CD1c-positive myeloid dendritic cell (primary cell): ENCODE data around the gene SPESP1.
"Not testable (repeated sequence)": the region's sequence is repeated elsewhere in the genome, so short reads cannot be mapped to it uniquely, and the experiment has no call there.

Experiments
- DNase-seq: peaks from one replicate; pipeline ENCODE4 v3.0.0-alpha.2; 2016; ENCODE audit errors: extremely low spot score

SPESP1 gene

GRCh38 chr15:68963719-68964118 is 33.4 kb downstream of the SPESP1 start:
- DNase-seq = not testable (repeated sequence)

GRCh38 chr15:68966996-68967395 is 36.7 kb downstream of the SPESP1 start:
- DNase-seq = no peak

GRCh38 chr15:68967948-68968347 is 37.6 kb downstream of the SPESP1 start:
- no peak for DNase-seq

DNA sequence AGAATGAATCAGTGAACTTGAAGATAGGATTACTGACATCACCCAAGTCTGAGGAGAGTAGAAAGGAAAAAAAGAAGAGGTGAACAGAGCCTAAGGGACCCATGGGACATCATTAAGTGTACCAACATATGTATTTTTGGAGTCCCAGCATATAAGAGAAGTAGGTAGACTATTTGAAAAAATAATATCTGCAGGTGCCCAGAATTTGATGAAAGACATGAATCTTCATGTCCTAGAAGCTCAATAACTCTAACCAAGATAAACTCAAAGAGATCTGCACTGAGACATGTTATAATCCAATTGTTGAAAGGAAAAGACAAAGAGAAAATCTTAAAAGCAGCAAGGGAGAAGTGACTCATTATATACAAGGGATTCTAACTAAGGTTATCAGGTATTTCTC is 39.0 kb downstream of the SPESP1 start:
- DNase-seq = no peak

- DNase-seq = no peak
Observed at GRCh38 chr15:68972201-68973065, 42.1 kb downstream of the SPESP1 start.

DNA sequence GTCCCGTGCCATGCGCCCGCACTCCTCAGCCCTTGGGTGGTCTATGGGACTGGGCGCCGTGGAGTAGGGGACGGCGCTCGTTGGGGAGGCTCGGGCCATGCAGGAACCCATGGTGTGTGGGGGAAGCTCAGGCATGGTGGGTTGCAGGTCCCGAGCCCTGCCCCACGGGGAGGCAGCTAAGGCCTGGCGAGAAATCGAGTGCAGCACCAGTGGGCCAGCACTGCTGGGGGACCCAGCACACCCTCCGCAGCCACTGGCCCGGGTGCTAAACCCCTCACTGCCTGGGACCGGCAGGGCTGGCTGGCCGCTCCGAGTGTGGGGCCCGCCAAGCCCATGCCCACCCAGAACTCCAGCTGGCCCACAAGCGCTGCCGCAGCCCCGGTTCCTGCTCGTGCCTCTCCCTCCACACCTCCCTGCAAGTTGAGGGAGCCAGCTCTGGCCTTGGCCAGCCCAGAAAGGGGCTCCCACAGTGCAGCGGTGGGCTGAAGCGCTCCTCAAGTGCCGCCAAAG is 45.4 kb downstream of the SPESP1 start:
- not testable (repeated sequence) for DNase-seq

DNA sequence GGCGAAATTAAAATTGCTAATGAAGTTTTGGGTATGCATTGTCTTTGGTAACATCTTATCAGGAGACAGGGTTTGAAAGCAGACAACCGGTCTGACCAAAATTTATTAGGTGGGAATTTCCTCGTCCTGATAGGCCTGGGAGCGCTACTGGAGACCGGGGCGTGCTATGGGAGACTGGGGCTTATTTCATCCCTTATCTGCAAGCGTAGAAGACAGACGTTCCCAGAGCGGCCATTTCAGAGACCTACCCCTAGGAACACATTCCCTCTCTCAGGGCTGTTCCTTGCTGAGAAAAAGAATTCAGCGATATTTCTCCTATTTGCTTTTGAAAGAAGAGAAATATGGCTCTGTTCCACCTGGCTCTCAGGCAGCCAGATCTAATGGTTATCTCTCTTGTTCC is 47.1 kb downstream of the SPESP1 start:
- not testable (repeated sequence) for DNase-seq

GRCh38 chr15:68979006-68979405 is 48.7 kb downstream of the SPESP1 start:
- DNase-seq = no peak

DNA sequence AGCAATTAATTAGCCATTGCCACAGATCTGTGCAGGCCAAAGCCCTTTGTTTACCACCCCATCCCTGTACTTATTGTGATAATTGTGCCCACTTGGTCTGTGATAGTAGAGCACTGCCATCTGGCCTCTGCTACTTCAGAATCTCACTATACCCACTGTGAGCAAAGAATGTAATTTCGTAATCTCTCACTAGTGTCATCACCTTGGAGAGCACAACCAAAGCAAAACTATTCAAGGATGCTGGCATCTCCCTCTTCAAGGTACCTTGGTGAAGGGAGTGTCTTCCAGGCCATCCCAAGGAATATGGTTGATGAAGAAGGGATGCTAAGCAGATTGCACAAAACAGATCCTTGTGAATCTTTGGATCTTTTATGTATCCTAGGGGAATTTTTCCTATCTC is 49.5 kb downstream of the SPESP1 start:
- DNase-seq = no peak

DNA sequence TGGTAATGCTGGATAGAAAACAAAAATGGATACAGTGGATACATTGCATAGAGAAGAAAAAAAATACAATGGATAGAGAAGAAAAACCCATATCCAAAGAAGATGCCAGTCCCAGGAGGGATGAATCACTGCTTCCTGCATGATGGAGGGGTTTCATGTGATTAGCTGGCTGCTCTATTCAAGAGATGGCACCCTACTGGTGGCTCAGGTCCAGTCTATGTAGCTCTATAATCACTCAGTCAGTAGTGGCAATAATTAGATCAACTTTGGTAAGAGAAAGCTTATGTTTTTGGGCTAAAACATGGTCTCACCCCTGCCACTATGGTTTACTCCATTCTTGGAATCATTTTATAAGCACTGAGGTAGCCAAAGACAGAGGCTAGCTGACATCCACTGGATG is 50.5 kb downstream of the SPESP1 start:
- no peak for DNase-seq

DNA sequence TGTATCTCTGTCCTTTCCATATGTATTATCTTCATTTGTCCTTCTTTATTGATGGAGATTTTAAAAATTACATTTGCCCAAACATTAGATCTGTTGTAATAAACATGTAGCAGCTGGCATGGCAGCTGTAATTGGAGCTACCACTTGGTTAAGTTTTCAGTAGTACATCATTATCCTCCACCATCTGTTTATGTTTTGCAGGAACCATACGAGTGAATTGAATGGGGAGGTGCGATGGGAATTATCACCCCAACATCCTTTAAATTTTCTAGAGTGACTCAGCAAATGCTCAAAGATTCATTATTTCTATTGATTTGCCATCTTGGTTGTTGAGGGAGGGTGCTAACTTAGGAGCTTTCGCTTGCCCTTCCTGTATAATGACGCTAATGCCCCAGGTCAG is 51.6 kb downstream of the SPESP1 start:
- DNase-seq = no peak

- DNase-seq = no peak
Observed at GRCh38 chr15:68982976-68983563, 52.7 kb downstream of the SPESP1 start.

- DNase-seq = no peak
Observed at GRCh38 chr15:68983961-68984481, 53.7 kb downstream of the SPESP1 start.

DNA sequence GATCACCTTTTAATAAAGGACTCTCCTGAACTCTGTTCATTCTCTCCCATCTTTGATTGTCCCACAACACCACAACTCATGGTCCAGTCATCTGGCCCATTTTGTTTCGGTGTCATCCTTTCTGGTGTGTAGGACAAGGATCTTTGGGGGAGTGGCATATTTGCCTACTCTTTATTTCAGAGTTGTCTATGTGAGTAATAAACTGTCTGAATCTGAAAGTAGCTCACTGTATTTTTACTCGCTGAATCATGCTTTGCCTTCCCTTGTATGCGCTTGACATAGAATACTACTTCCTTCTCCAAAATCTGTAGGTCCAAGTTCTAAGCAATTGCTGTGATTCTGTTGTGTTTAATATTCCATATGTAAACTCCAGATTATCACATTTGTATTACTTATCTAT is 54.3 kb downstream of the SPESP1 start:
- no peak for DNase-seq

- no peak for DNase-seq
Observed at GRCh38 chr15:68985361-68985891, 55.1 kb downstream of the SPESP1 start.

DNA sequence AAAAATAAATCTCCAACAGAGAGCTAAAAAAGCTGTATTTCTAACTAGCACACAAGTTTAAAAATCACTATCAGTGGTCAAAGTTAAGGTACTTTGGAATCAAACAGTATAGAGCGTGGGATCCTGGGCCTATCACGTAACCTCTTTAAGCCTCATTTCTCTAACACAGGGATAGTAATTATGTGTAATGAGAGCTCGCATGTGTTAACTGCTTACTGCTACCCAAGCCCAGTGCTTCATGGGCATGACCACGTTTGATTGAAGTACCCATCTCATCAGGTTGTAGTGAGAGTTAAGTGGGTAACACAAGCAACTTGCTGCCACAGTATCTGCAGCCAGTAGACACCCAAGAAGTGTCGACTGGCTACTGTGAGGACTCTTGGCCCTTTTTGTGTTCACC is 56.0 kb downstream of the SPESP1 start:
- no peak for DNase-seq

DNA sequence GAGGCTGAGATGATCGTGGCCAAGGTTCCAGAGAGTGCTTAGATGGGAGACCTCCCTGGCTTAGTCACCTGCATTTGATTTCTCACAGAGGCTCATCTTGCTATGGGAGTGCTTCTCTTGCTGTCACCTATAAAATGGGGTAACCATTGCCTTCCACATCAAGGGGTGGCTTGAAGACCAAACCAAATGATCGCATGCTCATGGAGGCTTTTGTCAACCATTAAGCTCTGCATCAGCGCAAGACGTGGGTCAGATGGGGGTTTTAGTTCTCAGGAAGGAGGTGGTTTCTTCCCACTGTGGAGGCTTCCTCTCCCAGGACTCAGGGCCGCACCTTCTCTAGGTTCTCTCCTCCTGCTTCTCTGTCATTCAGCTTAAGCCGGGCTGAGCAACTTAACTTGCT is 56.8 kb downstream of the SPESP1 start:
- no peak for DNase-seq

DNA sequence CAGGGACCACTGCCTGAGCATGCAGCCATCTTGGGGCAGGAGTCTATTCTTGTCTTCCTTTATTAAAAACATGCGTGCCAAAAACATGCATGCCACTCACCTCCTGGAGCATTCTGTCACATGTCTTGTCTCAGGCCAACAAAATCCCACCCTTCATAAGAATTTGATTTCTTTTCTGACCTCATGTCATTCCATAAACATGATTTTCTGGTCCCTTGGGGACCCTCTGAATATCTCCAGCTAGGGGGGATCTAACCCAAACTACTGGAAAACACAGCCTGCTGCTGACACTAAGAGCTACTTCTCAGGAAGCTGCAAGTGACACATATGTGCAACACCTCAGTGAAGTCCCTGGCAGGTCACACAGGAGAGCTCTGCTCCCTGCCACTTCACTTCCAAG is 57.4 kb downstream of the SPESP1 start:
- DNase-seq = no peak

- DNase-seq = no peak
Observed at GRCh38 chr15:68989541-68990230, 59.4 kb downstream of the SPESP1 start.

GRCh38 chr15:68990231-68990991 is 60.1 kb downstream of the SPESP1 start:
- DNase-seq = no peak

GRCh38 chr15:68990992-68991500 is 60.7 kb downstream of the SPESP1 start:
- DNase-seq = no peak
